ENCODE measurements around the gene PCSK7.
"Not testable (repeated sequence)": the region's sequence is repeated elsewhere in the genome, so short reads cannot be mapped to it uniquely, and the experiment has no call there.

Gene PCSK7

DNA sequence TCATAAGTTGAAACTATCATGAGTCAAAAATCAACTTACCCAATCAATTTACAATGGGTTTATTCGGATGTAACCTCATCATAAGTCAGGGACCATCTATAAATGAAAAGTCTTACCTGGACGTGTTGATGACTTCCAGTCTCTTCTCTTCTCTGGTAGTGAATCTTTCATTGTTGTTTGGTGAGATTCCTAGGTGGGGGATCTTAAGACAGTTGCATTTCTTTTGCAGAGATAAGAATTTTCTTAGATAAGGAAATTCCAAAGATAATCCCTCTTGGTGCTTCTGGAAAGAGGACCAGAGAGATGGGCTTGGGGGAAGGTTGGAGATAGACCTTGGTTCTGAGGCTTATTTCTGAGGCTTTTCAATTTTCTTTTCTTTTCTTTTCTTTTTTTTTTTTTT is 38.0 kb upstream of the PCSK7 start:
- TF ChIP-seq, protein P1, sequence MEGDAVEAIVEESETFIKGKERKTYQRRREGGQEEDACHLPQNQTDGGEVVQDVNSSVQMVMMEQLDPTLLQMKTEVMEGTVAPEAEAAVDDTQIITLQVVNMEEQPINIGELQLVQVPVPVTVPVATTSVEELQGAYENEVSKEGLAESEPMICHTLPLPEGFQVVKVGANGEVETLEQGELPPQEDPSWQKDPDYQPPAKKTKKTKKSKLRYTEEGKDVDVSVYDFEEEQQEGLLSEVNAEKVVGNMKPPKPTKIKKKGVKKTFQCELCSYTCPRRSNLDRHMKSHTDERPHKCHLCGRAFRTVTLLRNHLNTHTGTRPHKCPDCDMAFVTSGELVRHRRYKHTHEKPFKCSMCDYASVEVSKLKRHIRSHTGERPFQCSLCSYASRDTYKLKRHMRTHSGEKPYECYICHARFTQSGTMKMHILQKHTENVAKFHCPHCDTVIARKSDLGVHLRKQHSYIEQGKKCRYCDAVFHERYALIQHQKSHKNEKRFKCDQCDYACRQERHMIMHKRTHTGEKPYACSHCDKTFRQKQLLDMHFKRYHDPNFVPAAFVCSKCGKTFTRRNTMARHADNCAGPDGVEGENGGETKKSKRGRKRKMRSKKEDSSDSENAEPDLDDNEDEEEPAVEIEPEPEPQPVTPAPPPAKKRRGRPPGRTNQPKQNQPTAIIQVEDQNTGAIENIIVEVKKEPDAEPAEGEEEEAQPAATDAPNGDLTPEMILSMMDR (IDR thresholded peaks at IDR 0.05; ENCODE audit: low read depth, low read length, missing control alignments) = no peak
- DNase-seq (ENCODE audit: extremely low read depth, low read depth) = no peak
- H3K4me3 ChIP-seq (replicated peaks; ENCODE audit: low read depth, low read length) = no peak overlapping the region

DNA sequence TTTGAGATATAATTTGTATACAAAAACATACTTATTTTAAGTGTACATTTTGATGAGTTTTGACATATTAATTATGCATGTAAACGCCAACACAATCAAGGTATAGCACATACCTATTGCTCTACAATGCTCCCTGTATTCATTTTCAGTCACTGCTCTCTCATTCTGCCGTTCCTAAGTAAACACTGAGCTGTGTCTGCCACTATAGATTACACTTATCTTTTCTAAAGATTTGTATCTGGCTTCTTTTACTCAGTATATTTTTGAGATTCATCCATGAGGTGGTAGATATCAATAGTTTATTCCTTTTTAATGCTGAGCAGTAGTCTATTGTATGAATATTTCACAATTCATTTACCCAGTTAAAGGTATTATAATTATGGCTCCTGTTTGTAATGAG is 33.9 kb upstream of the PCSK7 start:
- DNase-seq (ENCODE audit: extremely low read depth, low read depth) = no peak
- TF ChIP-seq, protein P1 (IDR thresholded peaks at IDR 0.05; ENCODE audit: low read depth, low read length, missing control alignments) = no peak

DNA sequence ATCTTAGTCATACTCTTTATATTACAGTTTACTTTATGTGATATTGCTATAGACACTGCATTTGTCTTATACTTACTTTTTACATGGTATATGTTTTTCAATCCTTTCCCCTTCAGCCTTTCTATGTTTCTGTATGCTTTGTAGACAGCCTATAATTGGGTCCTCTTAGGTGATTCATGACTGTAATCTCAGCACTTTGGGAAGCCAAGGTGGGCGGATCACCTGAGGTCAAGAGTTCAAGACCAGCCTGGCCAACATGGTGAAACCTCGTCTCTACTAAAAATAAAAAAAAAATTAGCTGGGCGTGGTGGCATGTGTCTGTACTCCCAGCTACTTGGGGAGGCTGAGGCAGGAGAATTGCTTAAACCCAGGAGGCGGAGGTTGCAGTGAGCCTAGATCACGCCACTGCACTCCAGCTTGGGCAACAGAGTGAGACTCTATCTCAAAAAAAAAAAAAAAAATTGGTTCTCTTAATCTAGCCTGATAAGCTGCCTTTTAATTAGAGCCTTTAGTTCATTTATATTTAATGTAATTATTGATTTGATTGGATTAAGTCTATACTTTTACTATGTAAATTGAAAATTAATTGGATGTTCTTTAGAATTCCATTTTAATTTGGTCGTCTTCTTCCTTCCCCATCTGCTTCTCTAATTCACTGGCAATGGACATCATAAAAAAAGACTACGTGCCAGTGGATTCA is 32.9 kb upstream of the PCSK7 start:
- not testable (repeated sequence) for DNase-seq (ENCODE audit: extremely low read depth, low read depth); H3K4me3 ChIP-seq (replicated peaks; ENCODE audit: low read depth, low read length)

More for the DNA sequence above, 33.9 kb upstream of the PCSK7 start:
- no peak overlapping the region for H3K4me3 ChIP-seq (replicated peaks; ENCODE audit: low read depth, low read length)

DNA sequence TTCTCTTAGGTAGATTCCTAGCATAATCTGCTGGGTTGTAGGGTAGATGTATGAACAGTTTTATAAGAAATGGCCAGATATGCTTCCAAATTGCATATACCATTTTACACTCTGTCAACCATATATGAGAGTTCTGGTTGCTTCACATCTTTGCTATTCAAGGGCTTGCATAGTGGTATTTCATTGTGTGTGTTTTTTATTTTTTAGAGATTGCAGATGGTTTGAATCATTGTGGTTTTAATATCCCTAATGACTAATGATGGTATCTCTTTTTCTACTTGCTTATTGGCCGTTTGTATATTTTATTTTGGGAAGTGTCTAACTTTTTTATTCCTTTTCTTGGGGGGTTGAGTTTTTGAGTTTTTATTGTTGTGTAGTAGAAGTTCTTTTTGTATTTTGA is 27.5 kb upstream of the PCSK7 start:
- peak; percentile 36 for DNase-seq (ENCODE audit: extremely low read depth, low read depth)
- no peak overlapping the region for H3K4me3 ChIP-seq (replicated peaks; ENCODE audit: low read depth, low read length)
- TF ChIP-seq, protein P1 (IDR thresholded peaks at IDR 0.05; ENCODE audit: low read depth, low read length, missing control alignments) = no peak

DNA sequence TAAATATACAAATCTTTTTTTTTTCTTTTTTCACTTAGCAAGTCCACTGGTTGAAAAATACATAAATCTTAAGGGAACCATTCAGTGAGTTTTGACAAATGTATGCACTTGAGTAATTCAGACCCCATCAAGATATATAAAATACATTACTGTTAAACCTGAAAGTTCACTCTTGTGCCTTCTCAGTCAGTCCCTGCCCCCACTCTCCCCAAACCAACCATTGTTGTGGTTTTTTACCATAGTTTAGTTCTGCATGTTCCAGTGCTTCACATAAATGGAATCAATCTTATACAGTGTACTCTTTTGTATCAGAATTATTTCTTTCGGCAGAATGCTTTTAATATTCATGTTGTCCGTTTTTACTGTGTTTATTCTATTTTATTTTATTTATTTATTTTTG is 26.7 kb upstream of the PCSK7 start:
- H3K4me3 ChIP-seq (replicated peaks; ENCODE audit: low read depth, low read length) = no peak overlapping the region
- TF ChIP-seq, protein P1 (IDR thresholded peaks at IDR 0.05; ENCODE audit: low read depth, low read length, missing control alignments) = no peak
- no peak for DNase-seq (ENCODE audit: extremely low read depth, low read depth)

DNA sequence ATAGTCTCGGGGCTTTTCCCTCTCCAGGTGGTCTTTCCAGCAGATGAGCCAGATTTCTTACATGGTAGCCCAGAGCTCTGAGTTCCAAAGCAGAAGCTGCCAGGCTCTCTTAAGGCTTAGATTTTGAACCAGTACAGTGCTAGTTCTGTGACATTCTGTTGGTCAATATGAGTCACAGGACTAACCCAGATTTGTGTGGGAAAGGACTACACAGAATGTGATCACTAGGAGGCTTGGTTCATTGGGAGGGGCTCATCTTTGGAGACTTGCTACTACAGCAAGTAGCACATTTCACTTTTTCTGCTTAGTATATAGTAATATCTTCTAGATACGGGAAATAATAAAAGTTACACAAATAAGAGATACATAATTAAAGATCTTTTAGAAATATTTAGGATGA is 24.7 kb upstream of the PCSK7 start:
- no peak overlapping the region for H3K4me3 ChIP-seq (replicated peaks; ENCODE audit: low read depth, low read length)
- DNase-seq (ENCODE audit: extremely low read depth, low read depth) = no peak
- TF ChIP-seq, protein P1 (IDR thresholded peaks at IDR 0.05; ENCODE audit: low read depth, low read length, missing control alignments) = no peak

DNA sequence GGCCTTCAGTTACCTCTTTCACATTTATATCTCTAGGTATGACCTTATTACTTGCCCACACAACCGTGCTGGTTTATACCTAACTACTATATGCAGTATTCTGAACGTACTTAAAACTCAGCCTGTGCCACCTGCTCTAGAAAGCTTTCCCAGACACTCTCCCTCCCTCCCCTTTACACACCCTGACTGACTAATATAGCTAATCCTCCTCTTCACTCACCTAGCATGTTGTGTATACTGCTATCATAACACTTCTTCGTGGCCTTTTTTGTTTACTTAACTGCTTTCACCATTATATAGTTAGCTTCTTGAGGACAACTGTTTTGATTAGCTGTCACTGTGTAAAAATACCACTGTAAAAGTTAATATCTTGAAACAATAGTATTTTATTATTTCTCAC is 24.1 kb upstream of the PCSK7 start:
- no peak overlapping the region for H3K4me3 ChIP-seq (replicated peaks; ENCODE audit: low read depth, low read length)
- TF ChIP-seq, protein P1 (IDR thresholded peaks at IDR 0.05; ENCODE audit: low read depth, low read length, missing control alignments) = no peak
- DNase-seq (ENCODE audit: extremely low read depth, low read depth) = no peak
